ENCODE data around the gene UBASH3B. TPM values are rescaled to one million over a fixed set of nuclear protein-coding genes. Genes with fewer than 3 reads are reported as not detected.

UBASH3B gene
- total and polyA plus RNA-seq, 9 donors: 0.31 to 5.9 (median 1.8) TPM

DNA sequence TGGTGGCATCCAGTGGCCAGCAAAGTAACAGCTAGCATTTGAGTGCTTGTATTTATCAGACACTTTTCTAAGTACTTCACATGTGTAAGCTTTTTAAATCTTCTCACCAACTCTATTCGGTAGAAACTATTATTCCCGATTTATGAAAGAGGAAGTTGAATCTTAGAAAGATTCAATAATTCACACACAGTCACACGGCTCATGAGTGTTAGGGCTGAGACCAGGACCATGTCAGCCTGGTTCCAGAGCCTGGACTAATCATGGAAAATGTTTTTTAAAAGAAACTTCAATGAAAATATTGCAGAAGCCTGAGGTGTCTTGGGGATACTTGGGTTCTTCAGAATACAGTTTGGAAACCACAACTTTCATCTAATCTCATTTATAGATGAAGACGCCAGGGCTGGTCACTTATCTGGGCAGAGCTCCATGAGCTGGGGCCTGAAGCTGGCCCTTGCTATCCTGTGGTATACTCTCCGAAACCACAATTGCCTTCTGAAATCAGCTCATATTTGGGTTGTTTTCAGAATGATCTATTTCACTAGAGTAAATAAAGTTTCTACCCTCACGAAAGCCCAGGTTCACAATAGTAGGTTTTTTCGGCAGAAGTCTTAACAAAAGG is 178.4 kb downstream of the UBASH3B start:
- intact Hi-C loops (cut with DNase I): no loop called here
- no peak for DNase-seq
- Histone ChIP-seq H3K4me3 (no peak overlapping the region), H3K36me3 (no peaks in the 10 kb centered on the region), H3K27ac (no peak overlapping the region), H3K4me1 (ENCODE audit: insufficient read depth) (no peaks in the 10 kb centered on the region), H3K27me3 (no peaks in the 10 kb centered on the region), H3K9me3 (no peaks in the 10 kb centered on the region)
- TF ChIP-seq EP300 (IDR thresholded peaks at IDR 0.05): no peak
- TF ChIP-seq, protein P1, sequence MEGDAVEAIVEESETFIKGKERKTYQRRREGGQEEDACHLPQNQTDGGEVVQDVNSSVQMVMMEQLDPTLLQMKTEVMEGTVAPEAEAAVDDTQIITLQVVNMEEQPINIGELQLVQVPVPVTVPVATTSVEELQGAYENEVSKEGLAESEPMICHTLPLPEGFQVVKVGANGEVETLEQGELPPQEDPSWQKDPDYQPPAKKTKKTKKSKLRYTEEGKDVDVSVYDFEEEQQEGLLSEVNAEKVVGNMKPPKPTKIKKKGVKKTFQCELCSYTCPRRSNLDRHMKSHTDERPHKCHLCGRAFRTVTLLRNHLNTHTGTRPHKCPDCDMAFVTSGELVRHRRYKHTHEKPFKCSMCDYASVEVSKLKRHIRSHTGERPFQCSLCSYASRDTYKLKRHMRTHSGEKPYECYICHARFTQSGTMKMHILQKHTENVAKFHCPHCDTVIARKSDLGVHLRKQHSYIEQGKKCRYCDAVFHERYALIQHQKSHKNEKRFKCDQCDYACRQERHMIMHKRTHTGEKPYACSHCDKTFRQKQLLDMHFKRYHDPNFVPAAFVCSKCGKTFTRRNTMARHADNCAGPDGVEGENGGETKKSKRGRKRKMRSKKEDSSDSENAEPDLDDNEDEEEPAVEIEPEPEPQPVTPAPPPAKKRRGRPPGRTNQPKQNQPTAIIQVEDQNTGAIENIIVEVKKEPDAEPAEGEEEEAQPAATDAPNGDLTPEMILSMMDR (IDR thresholded peaks at IDR 0.05): no peak
- no peak for TF ChIP-seq POLR2A (IDR thresholded peaks at IDR 0.05)
- 76 to 81% (median 77%) methylated on average over 7 of the region's 7 CpGs for WGBS, 3 donors

GRCh38 chr11:122836916-122837315 is 181.4 kb downstream of the UBASH3B start:
- intact Hi-C loops (cut with DNase I): loop anchor here in 1 of 4 donors (2.0 kb wide), 1 partner anchor 52 kb away; no protein-coding TSS in a partner anchor
- no peaks in the 10 kb centered on the region for H3K27me3 ChIP-seq
- no peak for TF ChIP-seq POLR2A (IDR thresholded peaks at IDR 0.05)
- TF ChIP-seq EP300 (IDR thresholded peaks at IDR 0.05): no peak
- H3K36me3 ChIP-seq: no peaks in the 10 kb centered on the region
- no peaks in the 10 kb centered on the region for H3K4me1 ChIP-seq (ENCODE audit: insufficient read depth)
- DNase-seq: no peak
- no peak overlapping the region for H3K27ac ChIP-seq
- no peak overlapping the region for H3K4me3 ChIP-seq
- no peaks in the 10 kb centered on the region for H3K9me3 ChIP-seq

GRCh38 chr11:122837528-122838346 is 182.2 kb downstream of the UBASH3B start:
- H3K4me1 ChIP-seq (ENCODE audit: insufficient read depth): no peaks in the 10 kb centered on the region
- H3K27me3 ChIP-seq: no peaks in the 10 kb centered on the region
- H3K27ac ChIP-seq: no peak overlapping the region
- H3K4me3 ChIP-seq: no peak overlapping the region
- 87 to 89% (median 88%) methylated on average over 4 of the region's 4 CpGs for WGBS, 3 donors
- TF ChIP-seq EP300 (IDR thresholded peaks at IDR 0.05): no peak
- TF ChIP-seq, protein P1 (IDR thresholded peaks at IDR 0.05): no peak
- TF ChIP-seq POLR2A (IDR thresholded peaks at IDR 0.05): no peak
- H3K36me3 ChIP-seq: no peaks in the 10 kb centered on the region
- no peak for DNase-seq
- intact Hi-C loops (cut with DNase I): loop anchor here in 1 of 4 donors (2.0 kb wide), 1 partner anchor 53 kb away; no protein-coding TSS in a partner anchor
- no peaks in the 10 kb centered on the region for H3K9me3 ChIP-seq

- H3K27me3 ChIP-seq: no peaks in the 10 kb centered on the region
- no peaks in the 10 kb centered on the region for H3K4me1 ChIP-seq (ENCODE audit: insufficient read depth)
- intact Hi-C loops (cut with DNase I): no loop called here
- H3K9me3 ChIP-seq: no peaks in the 10 kb centered on the region
- no peaks in the 10 kb centered on the region for H3K36me3 ChIP-seq
- WGBS, 3 donors: 68 to 72% (median 70%) methylated on average over 10 of the region's 10 CpGs
- no peak overlapping the region for H3K27ac ChIP-seq
- TF ChIP-seq, protein P1 (IDR thresholded peaks at IDR 0.05): no peak
- no peak for TF ChIP-seq POLR2A (IDR thresholded peaks at IDR 0.05)
- TF ChIP-seq EP300 (IDR thresholded peaks at IDR 0.05): no peak
- no peak for DNase-seq
- H3K4me3 ChIP-seq: no peak overlapping the region
Observed at GRCh38 chr11:122843281-122844141, 188.0 kb downstream of the UBASH3B start.
